HG03175 (cell line): ENCODE results near the gene DEPP1.

Source experiments
- ATAC-seq: cut with Tn5 transposase; IDR thresholded peaks from one replicate; pipeline ENCODE4 v1.9.1; 2021; ENCODE audit warnings: mild to moderate bottlenecking, moderate library complexity; ENCODE audit not compliant: unreplicated experiment

Gene DEPP1

DNA sequence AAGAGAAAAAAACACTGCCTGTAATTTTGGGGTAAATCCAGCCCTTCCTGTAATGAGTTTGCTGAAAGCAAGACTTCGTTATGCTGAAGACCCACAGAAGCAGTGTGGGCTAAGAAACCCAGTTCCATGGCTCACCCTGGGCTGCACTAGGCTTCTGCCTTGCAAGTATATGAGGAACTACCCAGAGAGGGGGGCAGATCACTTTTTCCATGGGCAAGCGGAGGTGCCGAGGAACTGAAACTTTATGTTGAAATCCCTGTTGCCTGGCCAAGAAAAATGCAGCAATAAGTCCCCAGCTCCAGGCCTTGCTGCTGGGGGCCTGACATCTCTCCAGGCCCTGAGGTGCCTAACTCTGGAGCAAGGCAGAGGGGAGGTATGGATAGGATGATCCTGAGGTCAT lies 10.5 kb downstream of the DEPP1 start:
- ATAC-seq, result peak; percentile 30

DNA sequence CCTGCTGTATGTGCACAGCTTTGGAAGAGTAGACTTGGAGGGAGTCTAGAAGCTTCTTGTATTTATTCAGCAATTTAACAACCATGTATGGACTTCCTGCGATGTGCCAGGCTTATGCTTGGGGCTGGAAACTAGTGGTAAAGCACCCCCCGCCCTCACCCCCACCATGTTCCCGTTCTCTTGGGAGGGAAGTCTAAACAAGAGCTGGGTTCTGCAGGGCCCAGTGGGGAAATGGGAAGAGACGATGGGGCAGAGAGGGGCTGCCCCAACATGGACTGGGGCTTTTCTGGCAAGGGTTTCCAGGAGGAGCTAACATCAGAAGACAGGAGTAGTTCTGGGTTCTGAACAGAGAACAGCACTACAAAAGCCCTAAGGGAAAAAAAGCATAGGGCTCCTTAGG lies 11.0 kb downstream of the DEPP1 start:
- no peak for ATAC-seq

DNA sequence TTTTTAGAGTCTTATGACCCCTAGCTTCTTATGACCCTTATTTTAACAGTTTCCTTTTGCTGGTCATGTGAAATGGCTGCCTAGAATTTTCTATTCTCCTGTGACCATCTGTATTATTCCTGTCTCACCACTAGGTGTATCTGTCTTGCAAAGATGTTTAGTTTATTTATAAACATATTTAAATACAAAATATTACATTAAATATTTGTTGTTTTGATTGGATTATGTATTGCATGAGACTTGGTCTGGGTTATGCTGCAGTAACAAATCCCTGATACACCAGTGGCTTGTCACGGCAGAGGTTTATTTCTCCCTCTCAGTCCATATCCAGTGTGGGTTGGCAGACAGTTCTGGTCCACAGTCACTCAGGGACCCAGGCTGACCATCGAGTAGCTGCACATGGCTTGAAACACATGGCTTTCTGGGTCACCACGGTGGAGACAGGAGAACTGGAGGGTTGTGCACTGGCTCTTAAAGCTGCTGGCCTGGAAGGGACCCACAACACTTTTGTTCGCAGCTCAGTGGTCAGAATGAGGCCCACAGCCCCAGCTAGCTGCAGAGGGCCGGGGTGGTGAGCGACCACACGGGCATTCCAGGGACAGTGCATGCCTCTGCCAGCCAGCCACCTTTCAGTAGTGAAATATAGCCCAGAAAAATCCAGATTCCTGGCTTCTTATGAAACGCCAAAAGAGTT lies 11.6 kb downstream of the DEPP1 start:
- ATAC-seq, result no peak

DNA sequence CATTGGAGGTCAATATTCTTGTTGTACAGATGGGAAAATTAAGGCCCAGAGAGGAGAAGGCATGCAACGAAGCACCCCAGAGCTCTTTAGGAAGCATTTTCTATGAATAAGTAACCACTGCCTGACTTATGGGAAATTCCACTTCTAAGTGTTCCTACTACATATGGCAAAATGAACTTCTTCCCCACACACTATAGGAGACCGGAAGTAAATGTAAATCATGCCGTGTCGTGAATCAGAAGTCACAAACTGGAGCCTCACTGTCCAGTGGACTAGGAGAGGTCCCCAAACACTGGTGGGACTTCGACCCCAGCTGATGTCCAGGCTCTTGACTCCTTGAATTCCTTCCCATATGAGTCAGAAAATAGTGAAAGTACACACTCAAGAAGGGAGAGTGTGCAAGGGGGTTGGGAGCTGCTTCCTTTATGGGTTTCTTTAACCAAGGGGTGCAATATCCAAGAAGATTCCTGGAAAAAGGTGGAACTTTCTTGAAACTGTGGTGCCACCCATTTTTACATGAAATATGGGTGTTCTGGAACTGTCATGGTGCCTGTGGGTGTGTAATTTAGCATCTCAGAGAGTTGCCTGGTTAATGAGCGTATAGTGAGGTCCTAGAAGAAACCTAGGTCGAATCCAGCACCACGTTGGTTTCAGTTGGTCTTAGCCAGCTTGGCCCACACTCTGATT lies 12.3 kb downstream of the DEPP1 start:
- no peak for ATAC-seq

DNA sequence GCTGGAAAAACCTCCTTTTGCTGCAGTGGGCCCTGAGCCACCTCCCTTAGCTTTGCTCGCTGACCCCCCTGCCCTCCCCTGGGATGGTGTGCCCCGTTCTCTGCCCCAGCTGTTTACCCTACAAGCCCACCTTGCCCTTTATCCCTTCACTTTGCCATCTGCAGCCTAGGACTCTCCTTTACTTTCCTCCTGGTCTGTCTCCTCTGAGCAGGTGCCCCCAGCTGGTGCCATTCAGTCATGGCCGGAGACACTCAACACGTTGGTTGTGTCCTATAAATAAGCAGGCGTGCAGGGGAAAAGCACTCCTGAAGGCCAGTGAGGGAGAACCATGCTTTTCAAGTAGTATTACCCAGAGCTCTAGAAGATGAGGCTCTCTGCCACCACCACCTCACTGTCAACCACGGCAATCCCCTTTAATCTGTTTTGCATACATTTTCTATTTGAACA lies 12.9 kb downstream of the DEPP1 start:
- ATAC-seq, result no peak

DNA sequence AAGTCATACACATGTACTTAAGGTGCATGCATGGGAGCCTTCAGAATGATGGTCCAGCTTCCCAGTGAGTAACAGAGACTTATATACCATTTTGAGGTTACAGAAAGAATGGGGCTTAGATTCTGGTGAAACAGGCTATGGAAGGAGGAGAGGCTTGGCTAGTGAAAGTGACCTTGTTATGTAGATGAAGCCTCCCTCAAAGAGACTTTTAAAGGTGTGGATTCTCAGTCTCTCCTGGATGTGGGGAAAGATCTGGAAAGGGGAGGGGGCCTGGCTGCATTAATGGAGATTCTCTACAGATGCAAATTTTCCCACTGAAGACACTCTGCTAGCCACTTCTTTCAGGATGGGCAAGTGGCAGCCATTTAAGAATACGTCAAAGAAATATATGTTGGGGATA lies 13.5 kb downstream of the DEPP1 start:
- ATAC-seq, result no peak

DNA sequence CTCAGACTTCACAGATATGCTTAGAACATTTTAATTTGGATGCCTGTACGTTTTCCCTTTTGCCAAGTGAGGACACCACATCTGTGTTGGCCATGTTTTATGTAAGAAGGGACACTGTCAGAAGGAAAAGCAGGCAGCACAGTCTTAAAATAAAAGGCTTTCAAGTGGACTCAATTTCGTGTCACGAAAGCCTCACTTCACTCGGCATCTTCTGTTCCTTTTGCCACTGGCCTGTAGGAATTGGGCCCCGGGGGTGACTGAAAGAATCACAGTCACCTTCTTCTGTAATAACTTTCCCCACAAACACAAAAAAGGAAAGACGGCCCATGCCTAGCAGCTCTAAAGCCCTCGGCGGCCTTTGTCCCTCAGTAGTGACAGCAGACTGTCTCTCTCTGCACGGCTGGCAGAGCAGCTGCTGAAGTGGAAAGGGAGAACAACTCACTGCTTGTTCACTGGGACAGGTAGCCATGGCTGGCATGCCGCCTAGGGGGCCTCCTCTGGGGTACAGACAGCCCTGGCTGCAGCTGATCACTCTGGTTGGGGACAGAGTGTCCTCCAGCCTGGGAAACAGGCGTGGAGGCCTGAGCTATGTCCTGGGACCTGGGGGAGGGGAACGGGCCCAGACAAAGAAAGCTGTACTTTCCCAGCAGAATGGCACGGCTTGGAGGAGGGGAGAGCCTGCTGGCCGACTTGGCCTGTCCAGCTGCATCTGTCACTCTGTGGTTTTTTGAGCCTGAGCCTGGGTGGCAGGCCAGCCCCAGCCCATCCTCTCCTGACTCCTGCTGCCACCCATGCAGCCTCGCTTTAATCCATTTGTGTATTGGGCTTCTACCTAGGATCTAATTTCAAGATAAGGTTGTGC lies 14.6 kb downstream of the DEPP1 start:
- ATAC-seq, result no peak

DNA sequence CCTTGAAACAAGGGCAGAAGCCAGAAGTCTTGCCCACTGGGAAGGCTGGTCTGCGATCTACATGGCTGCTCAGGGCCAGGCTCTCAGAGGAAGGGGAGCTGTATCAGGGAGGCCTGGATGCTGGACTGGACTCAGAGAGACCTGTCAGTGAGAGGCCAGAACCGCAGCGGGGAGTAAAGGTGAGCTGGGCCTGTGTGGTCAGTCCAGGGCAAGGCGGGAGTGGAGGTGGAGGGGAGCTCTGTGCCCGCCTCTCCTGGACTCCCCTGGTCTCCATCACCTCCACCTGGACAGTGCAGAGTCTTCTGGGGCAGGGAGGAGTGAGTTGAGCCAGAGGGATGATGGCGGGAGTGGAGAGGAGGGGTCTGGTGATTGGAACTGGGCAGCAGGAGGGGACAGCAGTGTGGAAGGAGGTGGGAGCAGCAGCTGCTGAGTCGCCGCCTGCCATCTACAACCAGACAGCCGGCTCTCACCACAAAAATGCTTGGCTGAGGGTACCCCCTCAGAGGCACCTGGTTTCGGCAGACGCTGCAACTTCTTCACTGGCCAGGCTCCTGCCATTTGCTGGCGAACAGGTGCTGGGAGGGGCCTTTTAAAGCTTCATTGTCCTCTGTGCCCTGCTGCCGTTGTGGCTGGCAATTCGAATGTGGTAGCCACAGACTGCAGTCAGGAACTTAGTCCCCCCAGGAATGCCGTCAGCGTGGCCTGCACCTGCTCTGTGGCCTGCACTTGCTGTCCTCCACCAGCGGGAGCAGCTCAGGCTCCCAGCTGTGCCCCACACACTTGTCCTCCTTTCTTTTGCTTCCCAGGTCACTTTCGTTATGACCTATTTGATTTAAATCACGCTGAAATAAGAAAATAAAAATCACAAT lies 15.5 kb downstream of the DEPP1 start:
- ATAC-seq, result no peak

DNA sequence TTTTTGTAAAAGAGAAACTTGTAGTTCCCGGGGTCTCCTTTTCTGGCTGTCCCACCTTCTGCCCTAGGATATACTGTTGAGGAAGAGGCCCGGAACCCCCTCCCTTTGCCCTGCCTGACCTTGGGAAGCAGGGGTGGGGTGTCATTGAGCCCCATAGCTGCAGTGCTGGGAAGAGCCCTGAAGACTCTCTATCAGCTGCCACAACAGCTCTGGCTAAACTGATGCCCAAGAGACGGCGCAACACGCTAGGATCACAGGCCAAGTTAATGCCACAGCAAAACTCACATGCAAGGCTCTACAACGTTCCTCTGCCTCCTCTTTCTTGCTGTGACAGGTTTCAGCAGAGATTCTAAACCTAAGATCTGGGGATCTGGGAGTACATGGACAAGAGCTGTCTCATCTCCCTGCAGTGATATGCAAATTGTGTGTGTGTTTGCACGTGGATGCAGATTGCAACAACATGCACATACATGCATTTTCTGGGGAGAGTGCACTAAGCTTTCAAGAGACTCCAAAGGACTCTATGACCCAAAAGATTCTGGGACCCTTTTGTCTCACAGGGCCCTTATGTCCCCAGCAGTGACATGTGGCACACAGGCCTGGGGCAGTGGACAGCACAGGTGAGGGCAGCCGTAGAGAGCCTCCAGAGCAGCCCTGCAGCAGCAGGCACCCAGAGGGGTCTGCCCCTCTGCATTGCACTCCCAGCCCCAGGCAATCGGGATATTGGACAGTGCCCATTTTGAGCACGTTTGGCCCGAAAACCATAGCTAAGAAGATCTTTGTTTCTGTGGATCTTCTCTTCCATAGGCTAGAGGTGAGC lies 16.5 kb downstream of the DEPP1 start:
- no peak for ATAC-seq

DNA sequence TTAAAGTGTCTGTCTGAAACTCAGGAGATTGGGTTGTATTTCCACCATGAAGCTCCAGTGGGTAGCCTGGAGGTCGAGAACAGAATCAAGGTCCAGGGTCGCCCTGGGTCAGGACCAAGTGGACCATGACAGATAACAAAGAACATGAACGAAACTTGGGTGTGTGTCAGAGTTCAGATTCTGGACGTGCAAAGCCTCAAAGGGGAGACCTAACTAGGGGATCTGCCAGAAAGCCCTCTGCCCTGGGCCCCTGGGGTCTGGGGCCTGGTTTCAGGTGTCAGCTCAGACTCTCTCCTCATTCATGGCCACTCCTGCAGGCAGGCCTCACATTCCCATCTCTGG lies 17.4 kb downstream of the DEPP1 start:
- ATAC-seq, result no peak

DNA sequence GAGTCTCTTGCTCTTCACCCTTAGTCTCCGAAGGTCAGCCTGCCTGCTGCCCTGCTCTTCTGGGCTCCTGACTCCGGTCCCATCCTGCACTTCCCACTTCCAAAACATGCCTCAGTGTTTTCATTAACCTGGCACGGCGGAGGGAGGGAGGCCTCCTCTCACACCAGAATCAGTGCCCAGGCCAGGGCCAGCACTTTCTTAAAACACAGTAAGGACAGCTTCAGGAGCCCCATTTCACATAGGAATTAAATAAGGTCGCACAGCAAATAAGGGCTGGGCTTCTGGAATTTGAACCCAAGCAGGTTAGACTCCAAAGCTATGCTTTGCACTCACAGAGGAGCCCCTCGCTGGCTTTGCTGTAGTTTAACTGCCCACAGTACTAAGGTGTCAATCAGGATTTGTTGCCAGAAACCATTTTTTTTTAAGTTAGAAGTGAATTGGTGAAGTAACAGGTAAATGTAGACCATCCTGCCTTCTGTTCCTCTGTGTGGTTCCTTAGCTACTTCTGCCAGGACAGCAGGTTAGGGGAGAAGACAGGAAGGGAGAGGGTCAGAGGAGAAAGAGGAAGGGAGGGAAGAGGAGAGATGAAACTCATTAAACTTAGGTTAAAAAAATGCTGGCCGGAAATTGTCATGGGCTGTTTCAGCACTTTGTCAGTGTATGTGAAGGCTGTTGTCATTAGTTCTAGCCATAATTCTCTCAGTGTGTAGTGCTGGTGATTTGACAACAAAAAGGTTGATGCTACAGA lies 18.0 kb downstream of the DEPP1 start:
- no peak for ATAC-seq

DNA sequence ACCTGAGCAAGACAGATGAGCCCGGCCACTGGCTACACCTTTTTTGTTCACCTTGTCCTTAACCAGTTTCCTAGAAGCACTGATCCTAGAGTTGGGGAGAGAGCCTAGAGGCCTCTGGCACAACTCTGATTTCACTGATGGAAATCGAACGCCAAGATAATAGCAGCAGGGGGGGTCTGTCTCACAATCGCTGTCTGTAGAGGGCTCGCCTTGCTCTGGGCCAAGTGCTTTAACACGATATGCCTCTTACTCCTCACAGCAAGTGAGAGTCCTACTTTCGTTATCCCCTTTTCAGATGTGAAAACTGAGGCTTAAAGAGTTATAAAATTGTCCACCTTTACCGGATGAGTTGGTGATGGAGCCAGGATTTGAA lies 18.5 kb downstream of the DEPP1 start:
- ATAC-seq, result no peak

DNA sequence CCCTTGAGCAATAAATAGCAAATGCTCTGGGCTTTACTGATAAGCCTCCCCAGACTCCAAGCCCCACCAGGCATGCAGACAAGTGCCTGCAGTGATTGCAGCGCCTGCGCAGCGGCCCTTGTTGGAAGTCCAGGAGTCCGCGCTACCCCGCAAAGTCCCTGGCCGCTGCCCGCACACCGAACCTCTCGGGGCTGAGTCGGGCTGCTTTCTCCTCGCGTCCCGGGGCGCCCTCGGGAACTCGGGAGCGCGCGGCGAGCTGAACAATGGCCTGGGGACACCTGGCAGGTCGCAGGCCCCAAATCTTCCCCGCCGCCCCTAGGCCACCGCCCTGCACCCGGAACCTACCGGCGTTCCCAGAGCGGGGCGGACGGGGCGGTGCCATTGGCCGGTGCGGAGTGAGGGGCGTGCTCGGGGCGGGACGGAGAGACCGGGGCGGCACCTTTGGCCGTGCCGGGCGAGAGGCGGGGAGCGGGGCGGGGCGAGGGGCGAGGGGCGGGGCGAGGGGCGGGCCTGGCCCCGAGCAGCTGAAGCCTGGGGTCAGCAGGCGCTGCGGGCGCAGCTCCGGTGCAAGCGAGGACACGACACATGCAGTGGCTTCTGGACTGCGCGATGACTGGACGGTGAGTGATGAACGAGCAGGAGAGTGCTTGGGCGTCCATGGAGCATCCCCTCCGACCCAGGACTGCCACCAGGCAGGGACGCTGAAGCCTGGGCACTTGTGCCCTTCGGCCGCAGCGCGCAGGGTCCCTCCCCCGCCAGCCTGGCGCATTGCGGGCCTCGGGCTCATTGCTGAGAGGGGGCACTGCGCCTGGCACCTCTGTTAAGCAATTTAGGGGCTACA lies 19.1 kb downstream of the DEPP1 start, which contains the start of gene RASSF4:
Gene RASSF4, plus strand, starts transcription at position 556 of the 841 bp plus-strand sequence. CDS start 10,401 bp downstream, outside the sequence.
- ATAC-seq, result peak; percentile 97

DNA sequence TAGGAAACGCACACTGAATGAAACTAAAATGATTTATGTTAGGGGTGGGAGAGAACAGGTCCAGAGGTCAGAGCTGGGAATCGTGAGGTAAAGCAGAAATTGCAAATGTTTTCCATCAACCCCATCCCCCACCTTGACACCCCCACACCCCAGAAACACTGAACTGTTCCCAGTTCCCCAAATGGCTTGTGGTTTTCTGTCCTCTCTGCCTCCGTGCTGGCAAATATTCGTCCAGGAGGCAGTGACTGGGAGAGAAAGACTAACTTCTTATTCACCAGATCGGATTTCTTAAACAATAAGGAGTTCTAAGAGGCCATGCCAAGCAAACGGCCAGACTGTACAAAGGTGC lies 19.7 kb downstream of the DEPP1 start:
- no peak for ATAC-seq

DNA sequence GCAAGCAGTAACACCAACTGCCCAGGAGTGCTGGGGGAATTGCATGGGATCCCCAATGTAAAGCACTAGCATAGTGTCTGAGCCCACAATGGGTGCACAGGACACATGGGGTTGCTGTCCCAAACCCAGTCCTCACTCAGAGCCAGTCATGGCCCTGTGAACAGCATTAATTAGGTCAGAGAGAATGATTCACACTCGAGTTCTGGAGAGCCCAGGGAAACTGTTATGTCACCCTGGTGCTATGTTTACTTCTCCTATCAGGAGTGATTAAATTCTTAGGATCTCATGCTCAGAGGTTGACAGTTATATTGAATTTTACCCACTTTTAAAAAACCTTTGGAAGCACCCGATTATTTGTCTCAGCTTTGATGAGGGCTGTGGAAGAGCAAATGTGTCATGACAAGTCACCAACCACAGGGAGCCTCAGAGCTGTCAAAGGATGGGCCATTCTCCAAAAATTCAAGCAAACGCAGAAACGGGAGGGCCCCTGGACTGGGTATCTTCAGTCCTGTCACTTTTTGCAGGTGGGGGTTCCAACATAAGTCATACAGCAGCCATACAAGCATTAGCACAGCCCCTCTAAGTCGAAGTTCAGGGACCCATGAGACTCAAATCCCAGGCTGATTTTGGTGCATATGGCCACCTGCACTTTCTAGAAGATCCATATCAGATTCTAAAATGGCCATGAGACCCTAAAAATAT lies 20.3 kb downstream of the DEPP1 start:
- no peak for ATAC-seq

DNA sequence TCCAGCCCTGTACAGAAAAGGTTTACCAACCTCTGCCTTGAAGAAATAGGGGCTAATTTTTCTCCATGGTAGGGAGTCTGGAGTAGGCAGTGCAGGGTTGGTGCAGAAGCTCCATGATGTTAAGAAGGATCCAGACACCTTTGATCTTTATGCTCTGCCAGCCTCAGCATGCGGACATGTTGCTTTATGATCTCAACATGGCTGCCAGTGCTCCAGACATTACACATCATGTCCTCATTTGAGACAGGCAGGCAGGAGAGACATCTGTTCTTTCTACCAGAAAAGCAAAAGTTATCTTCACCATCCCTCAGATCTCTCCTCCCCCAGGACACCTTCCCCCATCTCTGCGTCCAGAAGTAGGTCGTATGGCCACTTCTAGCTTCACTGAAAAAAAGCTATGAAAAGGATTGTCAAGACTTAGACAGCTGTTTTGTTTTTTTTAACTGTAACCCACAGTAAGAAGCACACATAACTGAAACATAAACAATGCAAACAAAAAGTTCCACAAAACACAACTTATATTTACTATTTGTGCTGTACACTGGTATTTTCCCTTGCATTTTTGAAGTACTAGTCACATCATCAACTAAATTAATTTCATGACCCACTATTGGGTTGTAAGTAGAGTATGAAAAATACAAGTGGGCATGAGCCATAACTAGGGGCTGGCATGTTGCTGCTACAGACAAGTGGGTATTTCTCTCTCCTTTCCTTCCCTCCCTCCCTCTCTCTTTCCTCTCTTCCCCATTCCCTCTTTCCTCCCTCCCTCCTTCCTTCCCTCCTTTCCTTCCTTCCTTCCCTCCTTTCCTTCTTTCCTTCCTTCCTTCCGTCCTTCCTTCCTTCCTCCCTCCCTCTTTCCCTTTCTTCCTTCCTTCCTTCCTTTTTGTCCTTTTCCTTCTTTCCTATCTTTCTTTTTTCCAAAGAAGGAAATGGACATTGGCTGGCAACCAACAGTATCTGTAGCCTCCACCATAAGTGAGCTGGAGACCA lies 21.6 kb downstream of the DEPP1 start:
- no peak for ATAC-seq

DNA sequence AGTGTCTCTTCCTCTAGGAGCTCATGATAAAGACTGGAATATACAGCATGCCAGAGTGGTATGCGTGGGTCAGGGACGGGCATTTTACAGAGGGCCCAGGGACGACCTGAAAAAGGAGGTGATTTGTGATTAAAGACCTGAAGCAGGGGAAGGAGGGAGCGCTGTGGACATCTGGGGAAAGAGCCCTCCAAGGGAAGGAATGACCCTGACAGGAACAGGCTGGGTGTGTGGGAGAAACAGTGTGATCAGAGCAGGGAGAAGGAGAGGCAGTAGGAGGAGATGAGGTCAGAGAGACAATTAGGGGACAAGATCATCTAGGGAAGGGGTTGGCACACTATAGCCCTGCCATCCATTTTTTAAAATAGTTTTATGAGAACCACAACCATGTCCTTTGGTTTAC lies 22.4 kb downstream of the DEPP1 start:
- no peak for ATAC-seq
